ENCODE results near the gene JAKMIP1.

- TF ChIP-seq CTCF (IDR thresholded peaks at IDR 0.05) (no peak), POLR2A (IDR thresholded peaks at IDR 0.05) (no peak)
These were observed 11.6 kb downstream of the JAKMIP1 start for GRCh38 chr4:6188687-6189305.
